ENCODE results near the gene ZNF579.
"Not testable (repeated sequence)": the region's sequence is repeated elsewhere in the genome, so short reads cannot be mapped to it uniquely, and the experiment has no call there.

The ZNF579 gene

DNA sequence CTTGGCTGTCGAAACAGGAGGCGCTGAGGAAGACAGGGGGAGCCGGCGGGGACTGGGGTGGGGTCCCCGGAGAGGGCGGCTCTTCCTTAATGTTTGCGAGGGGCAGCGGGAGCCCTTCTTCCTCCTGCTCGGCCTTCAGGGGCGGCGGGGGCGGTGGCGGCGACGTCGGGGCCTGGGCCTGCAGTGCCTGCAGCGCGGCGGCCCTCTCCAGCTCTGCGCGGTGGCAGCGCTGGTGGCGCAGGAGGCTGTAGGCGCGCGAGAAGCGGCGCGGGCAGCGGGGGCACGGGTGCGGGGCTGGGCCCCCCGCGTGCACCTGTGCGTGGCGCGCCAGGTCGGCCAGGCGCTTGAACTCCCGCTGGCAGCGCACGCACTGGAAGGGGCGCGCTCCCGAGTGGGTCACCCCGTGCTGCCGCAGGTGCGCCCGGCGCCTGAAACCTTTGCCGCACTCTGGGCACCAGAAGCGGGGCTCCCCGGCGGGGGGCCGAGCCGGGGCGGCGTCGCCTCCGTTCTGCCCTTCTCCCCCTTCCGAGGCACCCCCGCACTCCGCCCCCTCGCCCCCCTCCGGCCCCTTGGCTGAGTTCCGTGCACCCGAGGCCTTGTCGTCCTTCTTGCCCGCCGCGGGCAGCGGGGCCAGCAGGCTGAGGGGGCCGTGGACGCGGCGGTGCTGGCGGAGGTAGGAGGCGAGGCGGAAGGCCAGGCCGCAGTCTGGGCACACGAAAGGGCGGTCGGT is 2.5 kb downstream of the ZNF579 start:
- Histone ChIP-seq H3K27ac (ENCODE audit: low read length) (no peak overlapping the region), H3K4me3 (ENCODE audit: low read length) (no peak overlapping the region), H3K9me3 (ENCODE audit: insufficient read depth, low read depth, low read length) (no peaks in the 10 kb centered on the region), H3K9ac (ENCODE audit: low read depth, low read length) (no peak overlapping the region), H3K4me1 (ENCODE audit: insufficient read depth, low read length) (no peaks in the 10 kb centered on the region), H3K36me3 (ENCODE audit: insufficient read depth, low read depth, low read length) (peaks cover 10% of the 10 kb centered on the region), H3K27me3 (ENCODE audit: insufficient read depth, low read length) (no peaks in the 10 kb centered on the region)

DNA sequence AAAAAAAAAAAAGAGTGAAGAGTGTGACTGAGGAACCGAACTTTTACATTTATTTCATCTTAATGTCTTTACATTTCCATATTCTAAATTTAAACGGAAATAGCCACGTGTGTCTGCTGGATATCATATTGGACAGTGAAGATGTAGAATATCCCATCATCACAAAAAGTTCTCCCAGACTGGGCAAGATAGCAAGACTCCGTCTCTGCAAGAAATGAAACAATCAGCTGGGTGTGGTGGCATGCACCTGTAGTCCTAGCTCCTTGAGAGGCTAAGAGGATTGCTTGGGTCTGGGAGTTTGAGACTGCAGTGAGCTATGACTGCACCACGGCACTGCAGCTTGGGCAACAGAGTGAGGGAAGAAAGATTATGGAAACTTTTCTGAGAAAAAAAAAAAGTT is 3.9 kb downstream of the ZNF579 start:
- Histone ChIP-seq H3K4me1 (ENCODE audit: insufficient read depth, low read length) (no peaks in the 10 kb centered on the region), H3K9me3 (ENCODE audit: insufficient read depth, low read depth, low read length) (no peaks in the 10 kb centered on the region), H3K36me3 (ENCODE audit: insufficient read depth, low read depth, low read length) (peaks cover 10% of the 10 kb centered on the region), H3K9ac (ENCODE audit: low read depth, low read length) (no peak overlapping the region), H3K4me3 (ENCODE audit: low read length) (no peak overlapping the region), H3K27ac (ENCODE audit: low read length) (no peak overlapping the region), H3K27me3 (ENCODE audit: insufficient read depth, low read length) (no peaks in the 10 kb centered on the region)

DNA sequence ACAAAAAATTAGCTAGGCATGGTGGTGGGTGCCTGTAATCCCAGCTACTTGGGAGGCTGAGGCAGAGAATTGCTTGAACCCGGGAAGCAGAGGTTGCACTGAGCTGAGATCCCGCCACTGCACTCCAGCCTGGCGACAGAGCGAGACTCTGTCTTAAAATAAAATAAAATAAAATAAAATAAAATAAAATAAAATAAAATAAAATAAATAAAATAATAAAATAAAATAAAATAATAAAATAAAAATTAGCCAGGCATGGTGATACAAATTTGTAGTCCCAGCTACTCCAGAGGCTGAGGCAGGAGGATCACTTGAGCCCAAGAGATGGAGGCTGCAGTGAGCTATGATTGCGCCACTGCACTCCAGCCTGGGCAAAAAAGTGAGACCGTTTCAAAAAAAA is 6.7 kb downstream of the ZNF579 start:
- not testable (repeated sequence) for H3K4me3 ChIP-seq (ENCODE audit: low read length); H3K27me3 ChIP-seq (ENCODE audit: insufficient read depth, low read length); H3K27ac ChIP-seq (ENCODE audit: low read length); H3K4me1 ChIP-seq (ENCODE audit: insufficient read depth, low read length); H3K9me3 ChIP-seq (ENCODE audit: insufficient read depth, low read depth, low read length); H3K9ac ChIP-seq (ENCODE audit: low read depth, low read length)
- H3K36me3 ChIP-seq (ENCODE audit: insufficient read depth, low read depth, low read length) = peaks cover 10% of the 10 kb centered on the region

GRCh38 chr19:55569477-55569876 is 11.2 kb downstream of the ZNF579 start:
- not testable (repeated sequence) for H3K36me3 ChIP-seq (ENCODE audit: insufficient read depth, low read depth, low read length); H3K27ac ChIP-seq (ENCODE audit: low read length); H3K4me1 ChIP-seq (ENCODE audit: insufficient read depth, low read length); H3K9me3 ChIP-seq (ENCODE audit: insufficient read depth, low read depth, low read length); H3K9ac ChIP-seq (ENCODE audit: low read depth, low read length); H3K4me3 ChIP-seq (ENCODE audit: low read length)
- peaks cover 13% of the 10 kb centered on the region; the same call in 1 of the 2 replicates for H3K27me3 ChIP-seq (ENCODE audit: insufficient read depth, low read length)

DNA sequence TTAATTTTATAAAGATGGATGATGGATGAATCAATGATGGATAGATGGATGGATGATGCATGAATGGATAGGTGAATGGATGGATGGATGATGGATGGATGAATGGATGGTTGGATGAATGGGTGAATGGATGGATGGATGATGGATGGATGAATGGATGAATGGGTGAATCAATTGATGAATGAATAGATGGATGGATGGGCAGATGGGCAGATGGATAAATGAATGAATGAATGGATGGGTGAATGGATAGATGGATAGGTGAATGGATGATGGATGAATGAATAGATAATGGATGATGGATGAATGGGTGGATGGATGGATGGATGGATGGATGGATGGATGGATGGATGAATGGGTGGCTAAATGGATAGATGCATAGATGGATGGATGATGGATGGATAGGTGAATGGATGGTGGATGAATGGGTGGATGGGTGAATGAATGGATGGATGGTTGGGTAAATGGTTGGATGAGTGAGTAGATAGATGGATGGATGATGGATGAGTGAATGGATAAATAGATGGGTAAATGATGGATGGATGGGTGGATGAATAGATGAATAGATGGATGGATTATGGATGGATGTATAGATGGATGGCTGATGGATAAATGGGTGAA is 12.8 kb downstream of the ZNF579 start:
- Histone ChIP-seq H3K27ac (ENCODE audit: low read length) (no peak overlapping the region), H3K27me3 (ENCODE audit: insufficient read depth, low read length) (peaks cover 13% of the 10 kb centered on the region; the same call in 1 of the 2 replicates), H3K36me3 (ENCODE audit: insufficient read depth, low read depth, low read length) (no peaks in the 10 kb centered on the region), H3K9ac (ENCODE audit: low read depth, low read length) (no peak overlapping the region), H3K4me3 (ENCODE audit: low read length) (no peak overlapping the region), H3K9me3 (ENCODE audit: insufficient read depth, low read depth, low read length) (no peaks in the 10 kb centered on the region), H3K4me1 (ENCODE audit: insufficient read depth, low read length) (no peaks in the 10 kb centered on the region)

GRCh38 chr19:55566823-55567222 is 13.8 kb downstream of the ZNF579 start:
- no peak overlapping the region for H3K27ac ChIP-seq (ENCODE audit: low read length)
- H3K27me3 ChIP-seq (ENCODE audit: insufficient read depth, low read length) = peaks cover 13% of the 10 kb centered on the region; the same call in 1 of the 2 replicates
- no peaks in the 10 kb centered on the region for H3K9me3 ChIP-seq (ENCODE audit: insufficient read depth, low read depth, low read length)
- H3K36me3 ChIP-seq (ENCODE audit: insufficient read depth, low read depth, low read length) = no peaks in the 10 kb centered on the region
- H3K9ac ChIP-seq (ENCODE audit: low read depth, low read length) = no peak overlapping the region
- no peaks in the 10 kb centered on the region for H3K4me1 ChIP-seq (ENCODE audit: insufficient read depth, low read length)
- no peak overlapping the region for H3K4me3 ChIP-seq (ENCODE audit: low read length)

DNA sequence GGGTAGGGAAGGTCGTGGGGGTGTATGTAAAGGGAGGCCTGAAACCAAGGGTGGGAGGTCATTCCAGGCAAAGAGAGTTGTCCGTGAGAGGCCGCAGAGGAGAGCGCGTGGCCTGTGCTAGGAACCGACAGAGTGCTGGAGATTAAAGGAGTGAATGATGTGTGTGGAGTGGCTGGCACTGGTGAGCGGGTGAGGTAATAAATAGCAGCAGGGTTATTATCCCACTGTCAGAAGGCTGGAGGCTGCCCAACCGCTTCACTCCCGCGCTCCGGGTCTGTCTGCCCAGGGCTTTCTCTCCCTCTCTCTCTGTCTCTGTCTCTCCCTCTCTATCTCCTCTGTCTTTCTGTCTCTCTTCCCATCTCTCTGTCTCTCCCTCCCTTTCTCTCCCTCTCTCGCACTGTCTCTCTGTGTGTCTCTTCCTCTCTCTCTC is 17.4 kb downstream of the ZNF579 start:
- H3K9ac ChIP-seq (ENCODE audit: low read depth, low read length) = no peak overlapping the region
- no peaks in the 10 kb centered on the region for H3K9me3 ChIP-seq (ENCODE audit: insufficient read depth, low read depth, low read length)
- H3K4me1 ChIP-seq (ENCODE audit: insufficient read depth, low read length) = no peaks in the 10 kb centered on the region
- H3K27ac ChIP-seq (ENCODE audit: low read length) = no peak overlapping the region
- H3K27me3 ChIP-seq (ENCODE audit: insufficient read depth, low read length) = peaks cover 13% of the 10 kb centered on the region; the same call in 1 of the 2 replicates
- no peaks in the 10 kb centered on the region for H3K36me3 ChIP-seq (ENCODE audit: insufficient read depth, low read depth, low read length)
- no peak overlapping the region for H3K4me3 ChIP-seq (ENCODE audit: low read length)

DNA sequence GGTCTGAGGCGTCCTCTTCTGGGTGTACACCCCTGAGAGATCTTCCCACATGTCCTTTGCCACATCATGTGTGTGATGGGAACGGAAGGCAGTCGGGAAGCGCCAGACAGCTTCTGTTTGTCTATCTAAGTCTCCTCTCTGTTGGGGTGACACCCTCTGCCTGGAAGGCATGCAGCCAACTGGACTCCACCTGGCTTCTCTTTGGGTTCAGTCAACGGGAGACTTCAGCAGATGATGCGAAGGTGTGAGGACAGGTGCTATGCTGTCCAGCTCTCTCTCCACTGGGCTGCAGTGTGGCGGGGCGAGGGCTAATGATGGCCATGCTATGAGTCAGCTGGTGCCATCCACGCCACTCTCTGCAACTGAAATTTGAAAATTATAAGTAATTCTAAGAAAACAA is 21.0 kb downstream of the ZNF579 start:
- Histone ChIP-seq H3K4me3 (ENCODE audit: low read length) (no peak overlapping the region), H3K9ac (ENCODE audit: low read depth, low read length) (no peak overlapping the region), H3K36me3 (ENCODE audit: insufficient read depth, low read depth, low read length) (no peaks in the 10 kb centered on the region), H3K27ac (ENCODE audit: low read length) (no peak overlapping the region), H3K9me3 (ENCODE audit: insufficient read depth, low read depth, low read length) (no peaks in the 10 kb centered on the region), H3K27me3 (ENCODE audit: insufficient read depth, low read length) (no peaks in the 10 kb centered on the region), H3K4me1 (ENCODE audit: insufficient read depth, low read length) (no peaks in the 10 kb centered on the region)

DNA sequence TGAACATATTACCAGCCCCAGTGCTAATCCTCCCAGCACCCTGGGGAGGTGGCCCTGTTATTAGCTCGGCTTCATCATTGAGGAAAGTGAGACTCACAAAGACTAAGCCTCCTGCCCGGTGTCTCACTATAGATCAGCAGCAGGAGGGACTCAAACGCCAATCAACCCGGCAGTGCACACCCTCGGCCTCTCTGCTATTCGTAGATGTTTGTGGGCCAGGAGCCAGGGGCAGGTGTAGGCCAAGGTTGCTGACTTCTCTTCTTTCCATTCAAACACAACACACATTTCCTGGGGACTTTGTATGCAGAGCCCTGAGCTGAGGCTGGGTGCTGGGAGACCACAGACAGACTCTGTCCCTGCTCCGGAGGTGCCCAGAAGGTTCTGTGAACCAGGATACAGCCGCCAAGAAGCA is 25.9 kb downstream of the ZNF579 start:
- Histone ChIP-seq H3K36me3 (ENCODE audit: insufficient read depth, low read depth, low read length) (no peaks in the 10 kb centered on the region), H3K4me1 (ENCODE audit: insufficient read depth, low read length) (peaks cover 12% of the 10 kb centered on the region; the same call in 1 of the 2 replicates), H3K9ac (ENCODE audit: low read depth, low read length) (no peak overlapping the region), H3K9me3 (ENCODE audit: insufficient read depth, low read depth, low read length) (no peaks in the 10 kb centered on the region), H3K4me3 (ENCODE audit: low read length) (no peak overlapping the region), H3K27ac (ENCODE audit: low read length) (no peak overlapping the region), H3K27me3 (ENCODE audit: insufficient read depth, low read length) (peaks cover 10% of the 10 kb centered on the region)

GRCh38 chr19:55554302-55554701 is 26.3 kb downstream of the ZNF579 start:
- peaks cover 10% of the 10 kb centered on the region for H3K27me3 ChIP-seq (ENCODE audit: insufficient read depth, low read length)
- no peak overlapping the region for H3K27ac ChIP-seq (ENCODE audit: low read length)
- H3K4me3 ChIP-seq (ENCODE audit: low read length) = no peak overlapping the region
- no peaks in the 10 kb centered on the region for H3K36me3 ChIP-seq (ENCODE audit: insufficient read depth, low read depth, low read length)
- H3K9ac ChIP-seq (ENCODE audit: low read depth, low read length) = no peak overlapping the region
- H3K4me1 ChIP-seq (ENCODE audit: insufficient read depth, low read length) = peaks cover 14% of the 10 kb centered on the region; the same call in 1 of the 2 replicates
- H3K9me3 ChIP-seq (ENCODE audit: insufficient read depth, low read depth, low read length) = no peaks in the 10 kb centered on the region

DNA sequence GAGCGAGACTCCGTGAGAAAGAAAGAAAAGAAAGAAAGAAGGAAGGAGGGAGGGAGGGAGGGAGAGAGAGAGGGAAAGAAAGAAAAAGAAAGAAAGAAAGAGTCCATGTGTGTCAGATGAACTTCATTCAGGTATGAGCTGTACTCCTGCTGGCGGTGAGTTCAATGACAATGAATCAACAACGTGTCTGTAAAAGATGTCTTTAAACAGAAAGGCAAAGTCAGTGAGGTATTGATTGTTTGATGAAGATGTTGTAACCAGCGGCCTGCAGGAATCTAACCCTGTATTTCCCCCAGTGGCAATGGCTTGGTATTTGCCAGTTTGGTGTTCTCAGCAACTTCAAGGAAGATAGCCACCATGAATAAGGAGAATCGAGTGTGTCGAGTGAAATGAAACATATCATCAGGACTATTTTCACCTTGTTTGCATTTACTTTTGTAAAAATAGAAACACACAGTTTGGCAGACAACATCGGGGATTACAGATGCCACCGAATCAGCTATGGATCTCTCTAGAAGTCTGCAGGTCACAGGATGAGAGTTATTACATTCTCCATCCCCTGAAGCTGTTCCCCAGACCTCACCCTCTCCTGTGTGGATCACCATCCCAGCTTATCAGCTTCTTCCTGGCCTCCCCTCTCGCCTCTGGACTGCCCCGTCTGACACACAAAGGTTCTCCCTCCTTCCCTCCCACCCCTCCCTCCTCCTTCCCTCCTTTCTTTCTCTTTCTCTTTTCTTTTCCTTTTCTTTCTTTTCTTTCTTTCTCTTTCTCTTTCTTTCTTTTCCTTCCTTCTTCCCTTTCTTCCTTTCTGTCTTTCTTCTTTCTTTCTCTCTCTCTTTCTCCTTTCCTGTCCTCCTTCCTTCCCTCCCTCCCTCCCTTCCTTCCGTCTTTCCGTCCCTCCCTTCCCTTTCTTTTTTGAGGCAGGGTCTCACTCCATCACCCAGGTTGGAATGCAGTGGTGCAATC is 27.1 kb downstream of the ZNF579 start:
- H3K27ac ChIP-seq (ENCODE audit: low read length) = no peak overlapping the region
- peaks cover 10% of the 10 kb centered on the region for H3K27me3 ChIP-seq (ENCODE audit: insufficient read depth, low read length)
- H3K9ac ChIP-seq (ENCODE audit: low read depth, low read length) = no peak overlapping the region

More for the DNA sequence above, 27.1 kb downstream of the ZNF579 start:
- no peak overlapping the region for H3K4me3 ChIP-seq (ENCODE audit: low read length)
- peaks cover 14% of the 10 kb centered on the region; the same call in 1 of the 2 replicates for H3K4me1 ChIP-seq (ENCODE audit: insufficient read depth, low read length)
- no peaks in the 10 kb centered on the region for H3K9me3 ChIP-seq (ENCODE audit: insufficient read depth, low read depth, low read length)
- H3K36me3 ChIP-seq (ENCODE audit: insufficient read depth, low read depth, low read length) = no peaks in the 10 kb centered on the region
